GM19328 (cell line): ENCODE data around the gene HSPB9.

ENCODE experiments used
- ATAC-seq: cut with Tn5 transposase; IDR thresholded peaks from one replicate; pipeline ENCODE4 v1.9.1; 2021; ENCODE audit warnings: mild to moderate bottlenecking, moderate library complexity; ENCODE audit not compliant: unreplicated experiment

Gene HSPB9, protein sequence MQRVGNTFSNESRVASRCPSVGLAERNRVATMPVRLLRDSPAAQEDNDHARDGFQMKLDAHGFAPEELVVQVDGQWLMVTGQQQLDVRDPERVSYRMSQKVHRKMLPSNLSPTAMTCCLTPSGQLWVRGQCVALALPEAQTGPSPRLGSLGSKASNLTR

DNA sequence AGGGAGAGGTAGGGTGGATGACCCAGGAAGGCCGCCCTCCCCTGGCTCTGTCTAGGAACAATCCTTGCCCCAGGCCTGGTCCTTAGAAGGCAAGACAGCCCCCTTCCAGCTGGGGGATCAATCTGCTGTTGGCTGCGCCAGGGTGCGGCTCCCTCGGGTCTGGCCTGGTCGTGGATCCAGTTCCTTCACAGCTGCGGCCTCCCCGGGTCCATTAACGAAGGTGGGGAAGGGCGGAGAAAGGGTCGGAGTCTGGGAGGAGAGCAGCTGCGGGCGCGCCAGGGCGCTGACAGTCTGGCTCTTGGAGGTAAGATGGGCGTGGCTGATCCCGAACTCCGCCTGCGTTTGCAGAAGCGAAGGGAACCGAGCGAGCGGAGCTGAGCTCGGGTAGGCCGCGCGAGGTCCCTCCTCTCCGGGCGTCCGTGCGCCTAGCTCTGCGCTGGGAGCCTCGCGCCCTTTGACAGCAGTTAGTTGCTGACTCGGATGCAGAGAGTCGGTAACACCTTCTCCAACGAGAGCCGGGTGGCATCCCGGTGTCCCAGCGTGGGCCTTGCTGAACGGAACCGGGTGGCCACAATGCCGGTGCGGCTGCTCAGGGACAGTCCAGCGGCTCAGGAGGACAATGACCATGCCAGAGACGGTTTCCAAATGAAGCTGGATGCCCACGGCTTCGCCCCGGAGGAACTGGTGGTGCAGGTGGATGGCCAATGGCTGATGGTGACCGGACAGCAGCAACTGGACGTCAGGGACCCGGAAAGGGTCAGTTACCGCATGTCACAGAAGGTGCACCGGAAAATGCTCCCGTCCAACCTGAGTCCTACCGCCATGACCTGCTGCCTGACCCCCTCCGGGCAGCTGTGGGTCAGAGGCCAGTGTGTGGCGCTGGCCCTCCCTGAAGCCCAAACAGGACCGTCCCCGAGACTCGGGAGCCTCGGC lies at the start of gene HSPB9:
Gene HSPB9, plus strand, starts transcription at position 434 of the 933 bp plus-strand sequence. Its CDS starts 47 bp downstream, at position 481.
- no peak for ATAC-seq

GRCh38 chr17:42075789-42076188 lies 46.8 kb upstream of the HSPB9 start:
- ATAC-seq: no peak

GRCh38 chr17:42076797-42077559 lies 45.6 kb upstream of the HSPB9 start:
- ATAC-seq: no peak

- no peak for ATAC-seq
These were observed 44.8 kb upstream of the HSPB9 start for GRCh38 chr17:42077755-42078154.

DNA sequence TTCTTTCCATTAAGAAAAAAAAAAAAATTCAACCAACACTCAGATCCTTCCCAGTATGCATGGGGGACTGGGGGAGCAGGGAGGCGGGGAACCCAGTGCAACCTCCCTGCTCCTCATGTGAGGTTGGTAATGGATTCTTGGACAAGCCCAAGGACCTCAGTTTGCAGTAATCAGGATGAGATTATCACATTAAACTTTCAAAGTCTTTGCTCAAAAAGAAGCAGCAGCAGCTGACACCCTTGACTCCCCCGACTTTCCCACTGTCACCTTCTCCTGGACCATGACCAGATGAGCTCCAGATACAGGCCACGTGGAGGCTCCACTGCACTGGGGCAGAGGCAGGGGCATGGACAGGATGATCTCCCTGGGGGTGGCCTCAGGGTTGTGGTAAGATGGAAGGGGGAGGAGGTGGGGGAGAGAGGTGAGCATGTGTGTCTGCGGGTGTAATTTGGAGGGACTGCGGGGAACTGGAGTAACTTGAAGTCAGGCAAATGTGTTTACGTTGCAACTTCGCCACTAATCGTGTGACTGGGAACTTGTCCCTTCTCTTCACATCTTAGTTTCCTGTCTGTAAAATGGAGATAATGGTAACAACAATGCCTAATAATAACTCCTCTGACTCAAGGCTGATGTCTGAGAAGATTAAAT lies 44.1 kb upstream of the HSPB9 start:
- no peak for ATAC-seq

GRCh38 chr17:42079541-42079940 lies 43.1 kb upstream of the HSPB9 start:
- no peak for ATAC-seq

- ATAC-seq: no peak
These were observed 41.0 kb upstream of the HSPB9 start for GRCh38 chr17:42081516-42082129.

- ATAC-seq: no peak
These were observed 35.4 kb upstream of the HSPB9 start for GRCh38 chr17:42087042-42087701.

DNA sequence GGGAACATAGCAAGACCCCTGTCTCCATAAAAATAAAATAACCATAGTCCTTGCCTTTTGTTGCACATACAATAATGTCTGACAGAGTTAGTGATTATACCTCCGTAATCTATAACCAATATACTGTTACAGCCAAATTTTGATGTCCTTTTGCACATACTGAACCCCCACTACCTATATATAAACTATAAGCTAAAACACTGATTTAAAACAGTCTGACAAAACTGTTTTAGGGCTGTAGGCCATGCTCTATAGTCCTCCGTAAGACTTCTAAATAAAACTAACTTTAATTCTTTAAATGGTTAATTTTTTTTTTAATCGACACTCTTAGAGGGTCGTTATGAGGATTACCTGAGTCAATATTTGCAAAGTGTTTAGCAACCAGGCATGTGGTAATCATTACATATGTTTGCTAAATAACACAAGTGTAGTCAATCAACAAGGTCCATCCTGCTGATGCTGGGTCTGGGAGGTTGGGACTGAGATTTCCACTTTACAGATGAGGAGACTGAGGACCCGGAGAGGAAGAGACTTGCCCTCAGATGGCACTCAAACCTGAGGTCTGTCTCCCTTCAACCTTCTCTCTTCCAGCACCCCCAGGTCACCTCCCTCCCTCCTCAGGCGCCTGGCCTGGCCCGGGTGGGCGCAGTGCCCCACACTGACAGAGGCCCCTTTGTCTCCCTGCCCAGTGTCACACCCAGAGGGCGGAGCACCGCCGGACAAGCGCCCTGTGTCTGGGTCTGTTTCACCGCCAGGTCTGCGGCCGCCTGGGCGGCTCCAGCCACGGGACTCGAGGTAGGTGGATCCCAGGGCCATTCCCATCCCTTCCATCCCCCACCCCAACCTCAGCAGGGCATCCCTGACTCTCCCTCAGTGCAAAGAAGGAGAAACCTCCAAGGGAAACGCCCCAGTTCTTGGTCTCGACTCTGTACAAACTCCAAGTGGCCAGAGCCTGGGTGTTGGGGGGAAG lies 34.6 kb upstream of the HSPB9 start:
- no peak for ATAC-seq

DNA sequence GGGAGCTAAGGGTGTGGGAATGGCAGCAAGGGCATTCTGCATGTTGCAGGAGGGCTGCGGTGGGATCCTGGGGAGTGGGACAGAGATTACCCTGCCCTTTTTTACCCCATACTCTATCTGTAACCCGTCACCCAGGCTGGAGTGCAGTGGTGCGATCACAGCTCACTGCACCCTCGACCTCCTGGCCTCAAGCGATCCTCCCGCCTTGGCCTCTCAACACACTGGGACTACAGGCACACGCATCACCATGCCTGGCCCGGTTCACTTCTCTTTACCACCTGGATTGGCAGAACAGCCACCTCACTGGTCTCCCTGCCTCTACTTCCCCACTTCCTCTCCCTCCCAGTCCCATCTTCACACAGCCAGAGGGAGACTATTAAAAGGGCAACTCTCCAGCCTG lies 33.9 kb upstream of the HSPB9 start:
- ATAC-seq: no peak

- ATAC-seq: no peak
These were observed 31.4 kb upstream of the HSPB9 start for GRCh38 chr17:42090964-42091790.

DNA sequence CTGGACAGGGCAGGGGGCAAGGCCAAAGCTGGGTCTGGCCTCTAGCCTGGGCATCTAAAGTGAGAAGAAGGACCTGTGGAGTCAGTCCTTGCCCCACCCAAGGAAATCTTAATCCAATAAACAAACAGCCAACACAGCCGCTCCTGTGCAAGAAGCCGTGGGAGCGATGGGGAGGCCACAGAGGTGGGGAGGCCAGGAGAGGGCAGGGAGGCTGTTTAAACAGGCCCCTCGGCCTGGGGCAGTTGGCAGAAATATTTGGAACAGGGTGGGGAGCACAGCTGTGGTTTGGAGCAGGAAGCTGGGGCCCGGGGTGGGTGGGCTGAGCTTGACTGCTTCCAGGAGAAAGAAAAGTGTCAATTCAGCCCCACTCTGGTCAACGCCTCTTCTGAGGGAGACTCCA lies 29.7 kb upstream of the HSPB9 start:
- no peak for ATAC-seq

- no peak for ATAC-seq
These were observed 28.1 kb upstream of the HSPB9 start for GRCh38 chr17:42094375-42095069.

- no peak for ATAC-seq
These were observed 26.1 kb upstream of the HSPB9 start for GRCh38 chr17:42096360-42097111.

- ATAC-seq: no peak
These were observed 24.6 kb upstream of the HSPB9 start, which contains the start of gene ZNF385C for GRCh38 chr17:42097691-42098631. TSS of gene ZNF385C (minus strand) at chr17:42098473. CDS start at chr17:42063056, 35,417 bp downstream.
